ENCODE data around the gene DIO2.

DIO2 gene

GRCh38 chr14:80200093-80200492 lies 11.2 kb downstream of the DIO2 start:
- Histone ChIP-seq H3K4me1 (ENCODE audit: control insufficient read depth in 1 of 2, insufficient read depth in 1 of 2, low read depth in 1 of 2, low read length in 1 of 2) (no peaks in the 10 kb centered on the region), H3K27ac (no peak overlapping the region), H3K36me3 (no peaks in the 10 kb centered on the region), H3K9me3 (no peaks in the 10 kb centered on the region), H3K27me3 (no peaks in the 10 kb centered on the region), H3K4me3 (ENCODE audit: low read depth in 1 of 2, low read length in 1 of 2) (no peak overlapping the region)
- no peak for TF ChIP-seq CTCF (IDR thresholded peaks at IDR 0.05)

GRCh38 chr14:80188571-80188970 lies 22.7 kb downstream of the DIO2 start:
- H3K36me3 ChIP-seq: no peaks in the 10 kb centered on the region
- TF ChIP-seq CTCF (IDR thresholded peaks at IDR 0.05): no peak

GRCh38 chr14:80186301-80186800 lies 25.0 kb downstream of the DIO2 start:
- no peaks in the 10 kb centered on the region for H3K36me3 ChIP-seq
- no peak overlapping the region for H3K4me3 ChIP-seq (ENCODE audit: low read depth in 1 of 2, low read length in 1 of 2)
- H3K9me3 ChIP-seq: no peaks in the 10 kb centered on the region
- H3K27ac ChIP-seq: no peak overlapping the region
- TF ChIP-seq CTCF (IDR thresholded peaks at IDR 0.05): no peak
- H3K27me3 ChIP-seq: no peaks in the 10 kb centered on the region
- no peaks in the 10 kb centered on the region for H3K4me1 ChIP-seq (ENCODE audit: control insufficient read depth in 1 of 2, insufficient read depth in 1 of 2, low read depth in 1 of 2, low read length in 1 of 2)

More at GRCh38 chr14:80188571-80188970, 22.7 kb downstream of the DIO2 start:
- H3K27ac ChIP-seq: no peak overlapping the region
- H3K4me3 ChIP-seq (ENCODE audit: low read depth in 1 of 2, low read length in 1 of 2): no peak overlapping the region
- H3K9me3 ChIP-seq: no peaks in the 10 kb centered on the region
- H3K27me3 ChIP-seq: no peaks in the 10 kb centered on the region
- no peaks in the 10 kb centered on the region for H3K4me1 ChIP-seq (ENCODE audit: control insufficient read depth in 1 of 2, insufficient read depth in 1 of 2, low read depth in 1 of 2, low read length in 1 of 2)

- no peaks in the 10 kb centered on the region for H3K36me3 ChIP-seq
Measured at GRCh38 chr14:80176893-80177292, 34.4 kb downstream of the DIO2 start.

GRCh38 chr14:80172375-80173051 lies 38.8 kb downstream of the DIO2 start:
- no peaks in the 10 kb centered on the region for H3K36me3 ChIP-seq
- no peak overlapping the region for H3K27ac ChIP-seq
- TF ChIP-seq CTCF (IDR thresholded peaks at IDR 0.05): no peak
- H3K4me3 ChIP-seq (ENCODE audit: low read depth in 1 of 2, low read length in 1 of 2): no peak overlapping the region
- H3K4me1 ChIP-seq (ENCODE audit: control insufficient read depth in 1 of 2, insufficient read depth in 1 of 2, low read depth in 1 of 2, low read length in 1 of 2): no peaks in the 10 kb centered on the region
- no peaks in the 10 kb centered on the region for H3K27me3 ChIP-seq
- H3K9me3 ChIP-seq: no peaks in the 10 kb centered on the region

More at GRCh38 chr14:80176893-80177292, 34.4 kb downstream of the DIO2 start:
- H3K4me1 ChIP-seq (ENCODE audit: control insufficient read depth in 1 of 2, insufficient read depth in 1 of 2, low read depth in 1 of 2, low read length in 1 of 2): no peaks in the 10 kb centered on the region
- H3K27me3 ChIP-seq: no peaks in the 10 kb centered on the region
- TF ChIP-seq CTCF (IDR thresholded peaks at IDR 0.05): no peak
- no peaks in the 10 kb centered on the region for H3K9me3 ChIP-seq
- no peak overlapping the region for H3K27ac ChIP-seq
- no peak overlapping the region for H3K4me3 ChIP-seq (ENCODE audit: low read depth in 1 of 2, low read length in 1 of 2)

All from neutrophil (primary cell).